Measurements from ENCODE around the gene KLHL29.

Gene KLHL29

GRCh38 chr2:23505984-23506380 is 121.0 kb downstream of the KLHL29 start:
- no peaks in the 10 kb centered on the region for H4K20me1 ChIP-seq (ENCODE audit: insufficient read depth, low read length)
- H3K9ac ChIP-seq (ENCODE audit: low read length), result no peak overlapping the region
- no peaks in the 10 kb centered on the region for H3K4me1 ChIP-seq (ENCODE audit: low read length)
- DNase-seq, result no peak
- H3K27ac ChIP-seq (ENCODE audit: low read length), result no peak overlapping the region
- H3F3A ChIP-seq (ENCODE audit: insufficient read depth, low read length), result no peaks in the 10 kb centered on the region
- no peaks in the 10 kb centered on the region for H3K36me3 ChIP-seq (replicated peaks; ENCODE audit: insufficient read depth, low read length)
- H3K9me2 ChIP-seq (replicated peaks; ENCODE audit: insufficient read depth, low read length), result no peaks in the 10 kb centered on the region
- no peaks in the 10 kb centered on the region for H3K27me3 ChIP-seq (replicated peaks; ENCODE audit: insufficient read depth, low read length)
- TF ChIP-seq EZH2 (optimal IDR thresholded peaks at IDR 0.05; ENCODE audit: low read depth, low read length) (no peak), CTCF (IDR thresholded peaks at IDR 0.05; ENCODE audit: low read length) (no peak), EZH2phosphoT487 (IDR thresholded peaks at IDR 0.05; ENCODE audit: low read length) (no peak)
- H2AFZ ChIP-seq (ENCODE audit: low read length), result no peak overlapping the region
- H3K79me2 ChIP-seq (ENCODE audit: low read length), result no peaks in the 10 kb centered on the region
- no peak overlapping the region for H3K4me2 ChIP-seq (ENCODE audit: low read depth, low read length)
- no peak overlapping the region for H3K4me3 ChIP-seq (ENCODE audit: low read length)
- no peaks in the 10 kb centered on the region for H3K9me3 ChIP-seq (replicated peaks; ENCODE audit: insufficient read depth, low read length)

GRCh38 chr2:23506531-23507266 is 121.7 kb downstream of the KLHL29 start:
- no peaks in the 10 kb centered on the region for H3K9me3 ChIP-seq (replicated peaks; ENCODE audit: insufficient read depth, low read length)
- H3K27ac ChIP-seq (ENCODE audit: low read length), result no peak overlapping the region
- DNase-seq, result no peak
- TF ChIP-seq EZH2phosphoT487 (IDR thresholded peaks at IDR 0.05; ENCODE audit: low read length) (no peak), EZH2 (optimal IDR thresholded peaks at IDR 0.05; ENCODE audit: low read depth, low read length) (no peak), CTCF (IDR thresholded peaks at IDR 0.05; ENCODE audit: low read length) (no peak)
- no peaks in the 10 kb centered on the region for H4K20me1 ChIP-seq (ENCODE audit: insufficient read depth, low read length)
- H3K79me2 ChIP-seq (ENCODE audit: low read length), result no peaks in the 10 kb centered on the region
- H3K36me3 ChIP-seq (replicated peaks; ENCODE audit: insufficient read depth, low read length), result no peaks in the 10 kb centered on the region
- no peak overlapping the region for H3K9ac ChIP-seq (ENCODE audit: low read length)
- no peak overlapping the region for H3K4me2 ChIP-seq (ENCODE audit: low read depth, low read length)
- H3K27me3 ChIP-seq (replicated peaks; ENCODE audit: insufficient read depth, low read length), result no peaks in the 10 kb centered on the region
- no peaks in the 10 kb centered on the region for H3F3A ChIP-seq (ENCODE audit: insufficient read depth, low read length)
- no peak overlapping the region for H3K4me3 ChIP-seq (ENCODE audit: low read length)
- H3K4me1 ChIP-seq (ENCODE audit: low read length), result no peaks in the 10 kb centered on the region
- no peaks in the 10 kb centered on the region for H3K9me2 ChIP-seq (replicated peaks; ENCODE audit: insufficient read depth, low read length)
- H2AFZ ChIP-seq (ENCODE audit: low read length), result no peak overlapping the region

GRCh38 chr2:23507267-23508065 is 122.5 kb downstream of the KLHL29 start:
- H2AFZ ChIP-seq (ENCODE audit: low read length), result no peak overlapping the region
- no peaks in the 10 kb centered on the region for H3K9me2 ChIP-seq (replicated peaks; ENCODE audit: insufficient read depth, low read length)
- no peak for DNase-seq
- H3K4me3 ChIP-seq (ENCODE audit: low read length), result no peak overlapping the region
- H4K20me1 ChIP-seq (ENCODE audit: insufficient read depth, low read length), result no peaks in the 10 kb centered on the region
- H3K27ac ChIP-seq (ENCODE audit: low read length), result no peak overlapping the region
- no peaks in the 10 kb centered on the region for H3K79me2 ChIP-seq (ENCODE audit: low read length)
- H3K9me3 ChIP-seq (replicated peaks; ENCODE audit: insufficient read depth, low read length), result no peaks in the 10 kb centered on the region
- H3K4me2 ChIP-seq (ENCODE audit: low read depth, low read length), result no peak overlapping the region
- H3K36me3 ChIP-seq (replicated peaks; ENCODE audit: insufficient read depth, low read length), result no peaks in the 10 kb centered on the region
- no peaks in the 10 kb centered on the region for H3F3A ChIP-seq (ENCODE audit: insufficient read depth, low read length)
- no peak for TF ChIP-seq EZH2phosphoT487 (IDR thresholded peaks at IDR 0.05; ENCODE audit: low read length)
- no peak for TF ChIP-seq CTCF (IDR thresholded peaks at IDR 0.05; ENCODE audit: low read length)
- no peak for TF ChIP-seq EZH2 (optimal IDR thresholded peaks at IDR 0.05; ENCODE audit: low read depth, low read length)
- no peaks in the 10 kb centered on the region for H3K27me3 ChIP-seq (replicated peaks; ENCODE audit: insufficient read depth, low read length)
- no peak overlapping the region for H3K9ac ChIP-seq (ENCODE audit: low read length)
- H3K4me1 ChIP-seq (ENCODE audit: low read length), result no peaks in the 10 kb centered on the region
